ACC112 (cell line): ENCODE measurements around the gene SLC38A10.

Experiments
- H2AFZ ChIP-seq: fragments of 200-600 bp; sonication (generic); one replicate; pipeline ENCODE4 v1.6.0; 2017; ENCODE audit warnings: antibody characterized with exemption, low read length; ENCODE audit not compliant: unreplicated experiment
- H3K27ac ChIP-seq: fragments of 200-600 bp; sonication (generic); 2 replicates; pipeline ENCODE4 v1.5.1; 2014; ENCODE audit warnings: low read depth, mild to moderate bottlenecking, antibody characterized with exemption, low read length, moderate library complexity
- H3K27me3 ChIP-seq: fragments of 200-600 bp; sonication (generic); 2 replicates; pipeline ENCODE4 v1.6.1; 2014; ENCODE audit warnings: mild to moderate bottlenecking, antibody characterized with exemption, low read length, moderate library complexity, mixed read lengths; ENCODE audit not compliant: insufficient read depth
- H3K36me3 ChIP-seq: fragments of 200-600 bp; sonication (generic); 2 replicates; pipeline ENCODE4 v1.6.1; 2016; ENCODE audit warnings: mild to moderate bottlenecking, antibody characterized with exemption, low read length, moderate library complexity, mixed read lengths; ENCODE audit not compliant: insufficient read depth
- H3K4me1 ChIP-seq: fragments of 200-600 bp; sonication (generic); one replicate; pipeline ENCODE4 v1.6.1; 2016; ENCODE audit warnings: low read length, mixed read lengths; ENCODE audit not compliant: insufficient read depth, unreplicated experiment, control insufficient read depth
- H3K4me3 ChIP-seq: fragments of 200-600 bp; sonication (generic); 2 replicates; pipeline ENCODE4 v1.5.1; 2014; ENCODE audit warnings: mild to moderate bottlenecking, low read depth, low read length
- H3K79me2 ChIP-seq: fragments of 200-600 bp; sonication (generic); one replicate; pipeline ENCODE4 v1.6.0; 2016; ENCODE audit warnings: low read length; ENCODE audit not compliant: control insufficient read depth, unreplicated experiment, insufficient read depth

SLC38A10 gene

DNA sequence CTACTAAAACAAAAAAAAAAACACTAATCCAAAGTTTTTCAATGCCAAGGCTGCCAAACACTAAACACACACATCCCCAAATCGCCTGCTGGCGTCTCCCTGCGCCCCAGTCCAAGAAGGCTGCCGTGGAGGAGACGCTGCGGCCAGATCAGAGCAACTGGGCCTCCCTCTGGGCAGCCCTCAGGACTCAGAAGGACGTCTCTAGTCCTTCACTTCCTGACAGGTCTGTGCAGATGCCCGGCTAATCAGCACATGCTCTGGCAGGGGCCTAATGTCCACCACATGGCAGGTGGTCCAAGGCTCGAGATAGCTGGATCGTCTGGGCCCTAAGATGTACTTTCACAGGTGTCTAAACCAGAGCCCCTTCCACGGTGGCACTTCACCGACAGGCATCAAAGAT lies 2.7 kb downstream of the SLC38A10 start:
- H3K27ac ChIP-seq = no peak overlapping the region

DNA sequence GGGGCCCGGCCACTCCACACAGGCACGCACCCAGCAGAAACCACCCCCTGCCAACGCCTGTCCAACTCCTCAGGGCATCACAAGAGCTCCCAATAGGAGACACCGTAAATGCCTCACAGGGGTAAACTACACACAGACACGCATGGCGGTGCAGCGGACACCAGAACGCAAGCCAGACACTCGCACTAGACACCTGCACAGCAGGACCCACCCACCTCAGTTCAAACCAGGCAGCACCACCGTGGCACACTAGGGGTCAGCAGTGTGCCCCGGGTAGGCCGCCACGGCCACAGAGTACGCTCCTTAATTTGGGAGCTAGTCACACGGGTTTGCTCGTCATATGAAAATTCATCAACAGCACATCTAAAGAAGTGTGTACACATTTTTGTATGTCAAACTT lies 3.4 kb downstream of the SLC38A10 start:
- Histone ChIP-seq H3K36me3 (0 out of 2 replicates have a peak, but pooled peaks cover 3% of the 10 kb centered on the region), H3K4me3 (no peak overlapping the region), H3K27ac (no peak overlapping the region), H3K79me2 (peaks cover 49% of the 10 kb centered on the region), H3K4me1 (peaks cover 5% of the 10 kb centered on the region), H2AFZ (no peak overlapping the region), H3K27me3 (no peaks in the 10 kb centered on the region)

More for the DNA sequence above, 2.7 kb downstream of the SLC38A10 start:
- H2AFZ ChIP-seq = no peak overlapping the region
- H3K4me1 ChIP-seq = peaks cover 5% of the 10 kb centered on the region
- H3K79me2 ChIP-seq = peaks cover 42% of the 10 kb centered on the region
- no peak overlapping the region for H3K4me3 ChIP-seq
- no peaks in the 10 kb centered on the region for H3K27me3 ChIP-seq
- 0 out of 2 replicates have a peak, but pooled peaks cover 3% of the 10 kb centered on the region for H3K36me3 ChIP-seq

GRCh38 chr17:81290230-81290629 lies 4.9 kb downstream of the SLC38A10 start:
- Histone ChIP-seq H3K79me2 (peaks cover 60% of the 10 kb centered on the region), H3K4me3 (no peak overlapping the region), H3K4me1 (peaks cover 11% of the 10 kb centered on the region), H3K27me3 (no peaks in the 10 kb centered on the region), H2AFZ (no peak overlapping the region), H3K27ac (no peak overlapping the region), H3K36me3 (0 out of 2 replicates have a peak, but pooled peaks cover 3% of the 10 kb centered on the region)

DNA sequence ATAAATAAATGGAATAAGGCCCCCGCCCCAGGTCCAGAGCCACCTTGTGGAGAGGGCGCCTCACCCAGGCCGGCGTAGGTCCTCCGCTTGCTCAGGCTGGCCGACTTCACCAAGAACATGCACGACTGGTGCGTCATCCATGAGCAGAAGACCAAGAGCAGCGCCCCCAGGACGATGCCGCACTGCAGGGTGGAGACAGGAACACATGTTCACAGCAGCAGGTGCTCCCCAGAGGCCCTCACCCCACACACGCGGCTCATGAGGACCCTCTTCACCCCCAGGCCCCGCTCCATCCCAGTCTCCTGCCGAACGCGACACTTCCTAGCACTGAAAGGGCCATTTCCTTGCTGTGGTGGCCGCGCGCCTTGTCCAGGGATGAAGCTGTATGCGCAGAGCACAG lies 5.5 kb downstream of the SLC38A10 start:
- H2AFZ ChIP-seq = no peak overlapping the region
- H3K27me3 ChIP-seq = no peaks in the 10 kb centered on the region
- H3K4me3 ChIP-seq = no peak overlapping the region
- no peak overlapping the region for H3K27ac ChIP-seq
- peaks cover 15% of the 10 kb centered on the region for H3K4me1 ChIP-seq
- H3K36me3 ChIP-seq = 0 out of 2 replicates have a peak, but pooled peaks cover 3% of the 10 kb centered on the region
- H3K79me2 ChIP-seq = peaks cover 61% of the 10 kb centered on the region

DNA sequence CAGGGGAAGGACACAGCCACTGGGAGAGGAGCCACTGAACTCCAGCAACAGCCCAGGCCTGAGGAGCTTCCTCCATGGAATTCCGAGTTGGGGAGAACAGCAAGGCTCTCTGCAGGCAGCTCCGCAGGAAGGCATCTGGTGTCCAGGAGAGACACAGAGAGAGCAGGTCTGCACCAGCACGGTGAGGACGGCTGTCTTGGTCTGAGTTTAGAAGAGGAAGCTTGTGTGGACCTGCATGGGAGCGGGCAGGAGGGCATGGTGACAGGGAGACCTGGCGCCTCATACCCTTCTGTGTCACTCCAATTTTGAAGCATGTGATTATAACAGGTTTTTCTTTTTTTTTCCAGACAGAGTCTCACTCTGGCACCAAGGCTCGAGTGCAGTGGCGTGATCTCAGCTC lies 6.4 kb downstream of the SLC38A10 start:
- no peak overlapping the region for H3K4me3 ChIP-seq
- 0 out of 2 replicates have a peak, but pooled peaks cover 3% of the 10 kb centered on the region for H3K36me3 ChIP-seq
- H3K27ac ChIP-seq = no peak overlapping the region
- H3K79me2 ChIP-seq = peaks cover 58% of the 10 kb centered on the region
- H3K27me3 ChIP-seq = no peaks in the 10 kb centered on the region
- peaks cover 15% of the 10 kb centered on the region for H3K4me1 ChIP-seq
- no peak overlapping the region for H2AFZ ChIP-seq

- Histone ChIP-seq H3K4me1 (peaks cover 15% of the 10 kb centered on the region), H3K36me3 (0 out of 2 replicates have a peak, but pooled peaks cover 3% of the 10 kb centered on the region), H3K79me2 (peaks cover 51% of the 10 kb centered on the region), H3K4me3 (no peak overlapping the region), H3K27ac (no peak overlapping the region), H3K27me3 (no peaks in the 10 kb centered on the region), H2AFZ (no peak overlapping the region)
These were observed 7.2 kb downstream of the SLC38A10 start for GRCh38 chr17:81287741-81288430.

GRCh38 chr17:81287152-81287551 lies 8.0 kb downstream of the SLC38A10 start:
- Histone ChIP-seq H3K4me1 (peaks cover 15% of the 10 kb centered on the region), H3K27me3 (no peaks in the 10 kb centered on the region), H2AFZ (no peak overlapping the region), H3K27ac (no peak overlapping the region), H3K36me3 (0 out of 2 replicates have a peak, but pooled peaks cover 3% of the 10 kb centered on the region), H3K4me3 (no peak overlapping the region), H3K79me2 (peaks cover 47% of the 10 kb centered on the region)

- H3K4me3 ChIP-seq = no peak overlapping the region
- H3K36me3 ChIP-seq = 0 out of 2 replicates have a peak, but pooled peaks cover 3% of the 10 kb centered on the region
- H3K27me3 ChIP-seq = no peaks in the 10 kb centered on the region
- H3K4me1 ChIP-seq = peaks cover 15% of the 10 kb centered on the region
- H2AFZ ChIP-seq = no peak overlapping the region
- no peak overlapping the region; the same call in 1 of the 2 replicates for H3K27ac ChIP-seq
- H3K79me2 ChIP-seq = peaks cover 45% of the 10 kb centered on the region
These were observed 8.5 kb downstream of the SLC38A10 start for GRCh38 chr17:81286491-81287145.

- Histone ChIP-seq H3K4me3 (peak overlapping the region; percentile 80), H3K79me2 (peaks cover 38% of the 10 kb centered on the region), H3K4me1 (peaks cover 15% of the 10 kb centered on the region), H3K36me3 (0 out of 2 replicates have a peak, but pooled peaks cover 3% of the 10 kb centered on the region), H2AFZ (peak overlapping the region; percentile 91), H3K27me3 (no peaks in the 10 kb centered on the region), H3K27ac (peak overlapping the region; percentile 75)
These were observed 9.2 kb downstream of the SLC38A10 start for GRCh38 chr17:81285894-81286293.

DNA sequence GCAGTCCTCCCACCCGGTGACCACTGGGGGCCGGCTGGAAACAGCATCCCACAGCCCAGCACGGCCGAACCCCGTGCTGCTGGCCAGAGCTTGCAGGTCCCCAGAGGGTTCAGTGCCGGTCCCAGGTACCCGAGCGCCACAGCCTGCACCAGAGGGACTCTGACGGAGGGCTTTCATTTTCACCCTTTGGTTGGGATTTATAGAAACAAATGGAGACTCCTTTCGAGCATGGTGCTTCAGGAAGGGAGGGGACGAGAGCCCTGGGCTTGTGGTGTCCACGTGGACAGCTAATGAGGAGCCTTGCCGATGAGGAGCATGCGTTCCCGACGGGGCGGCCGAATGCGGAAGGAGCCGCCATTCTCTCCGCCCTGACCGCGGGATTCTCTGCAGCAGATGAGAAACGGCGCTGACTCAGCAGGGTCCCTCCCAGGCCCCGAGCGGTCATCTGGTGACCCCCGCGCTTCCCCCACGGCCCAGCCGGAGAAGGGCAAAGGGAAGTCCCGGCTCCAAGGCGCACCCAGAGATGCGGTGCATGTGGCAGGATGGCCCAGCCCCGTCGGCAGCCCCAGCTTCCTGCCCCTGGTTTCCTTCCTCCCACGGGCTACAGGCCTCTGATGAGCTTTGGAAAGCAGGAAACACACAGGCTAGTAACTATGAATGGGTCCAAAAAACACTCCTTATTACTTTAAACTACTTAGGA lies 9.8 kb downstream of the SLC38A10 start:
- H3K36me3 ChIP-seq = 0 out of 2 replicates have a peak, but pooled peaks cover 3% of the 10 kb centered on the region
- peaks cover 15% of the 10 kb centered on the region for H3K4me1 ChIP-seq
- H2AFZ ChIP-seq = peak overlapping the region; percentile 91

More for the DNA sequence above, 9.8 kb downstream of the SLC38A10 start:
- Histone ChIP-seq H3K79me2 (peaks cover 34% of the 10 kb centered on the region), H3K27me3 (no peaks in the 10 kb centered on the region), H3K27ac (peak overlapping the region; percentile 75), H3K4me3 (peak overlapping the region; percentile 80)
